GM18909 (cell line): ENCODE data around the gene OTUD6A.
A peak's percentile ranks its signal among the peaks of the same experiment; 100 is the strongest.

Experiments used
- ATAC-seq: cut with Tn5 transposase; IDR thresholded peaks from one replicate; pipeline ENCODE4 v1.9.1; 2021; ENCODE audit warnings: mild to moderate bottlenecking; ENCODE audit not compliant: unreplicated experiment, poor library complexity

The OTUD6A gene

GRCh38 chrX:70062076-70062475 lies at the start of gene OTUD6A:
OTUD6A (plus strand) TSS chrX:70062457; CDS start chrX:70062525, 68 bp downstream.
- no peak for ATAC-seq

- ATAC-seq = no peak
These were observed 49.5 kb upstream of the OTUD6A start for GRCh38 chrX:70012756-70013155.

- no peak for ATAC-seq
These were observed 48.5 kb upstream of the OTUD6A start for GRCh38 chrX:70013466-70014381.

GRCh38 chrX:70016513-70016912 lies 45.7 kb upstream of the OTUD6A start:
- no peak for ATAC-seq

- ATAC-seq = no peak
These were observed 39.6 kb upstream of the OTUD6A start for GRCh38 chrX:70022616-70023015.

GRCh38 chrX:70025464-70025863 lies 36.8 kb upstream of the OTUD6A start:
- ATAC-seq = no peak

- no peak for ATAC-seq
These were observed 36.0 kb upstream of the OTUD6A start for GRCh38 chrX:70026112-70026850.

GRCh38 chrX:70026851-70027200 lies 35.4 kb upstream of the OTUD6A start:
- no peak for ATAC-seq

GRCh38 chrX:70029863-70030262 lies 32.4 kb upstream of the OTUD6A start:
- ATAC-seq = no peak

GRCh38 chrX:70030301-70030767 lies 31.9 kb upstream of the OTUD6A start:
- peak; percentile 78 for ATAC-seq

GRCh38 chrX:70032792-70033191 lies 29.5 kb upstream of the OTUD6A start:
- ATAC-seq = no peak

GRCh38 chrX:70033348-70034051 lies 28.8 kb upstream of the OTUD6A start:
- peak; percentile 56 for ATAC-seq

- no peak for ATAC-seq
These were observed 27.6 kb upstream of the OTUD6A start for GRCh38 chrX:70034646-70035045.

- no peak for ATAC-seq
These were observed 23.7 kb upstream of the OTUD6A start for GRCh38 chrX:70038515-70038914.

GRCh38 chrX:70038951-70039350 lies 23.3 kb upstream of the OTUD6A start:
- no peak for ATAC-seq

- ATAC-seq = no peak
These were observed 22.5 kb upstream of the OTUD6A start for GRCh38 chrX:70039758-70040157.

GRCh38 chrX:70041993-70042392 lies 20.3 kb upstream of the OTUD6A start:
- ATAC-seq = no peak

- ATAC-seq = no peak
These were observed 19.6 kb upstream of the OTUD6A start for GRCh38 chrX:70042399-70043371.

GRCh38 chrX:70043685-70044084 lies 18.6 kb upstream of the OTUD6A start:
- no peak for ATAC-seq
